PFSK-1 (cell line): ENCODE measurements around the gene SMIM43.

Experiments used
- FOXP2 ChIP-seq: optimal IDR thresholded peaks from 2 replicates; pipeline ENCODE3; 2011; ENCODE audit warnings: borderline replicate concordance, control low read depth, inconsistent platforms; ENCODE audit not compliant: insufficient read depth; ENCODE audit errors: extremely low read length, extremely low read depth
- POLR2AphosphoS5 ChIP-seq: IDR thresholded peaks from 2 replicates; pipeline ENCODE4 v1.6.1; 2012; ENCODE audit warnings: low read depth, mild to moderate bottlenecking, control low read depth, low read length, moderate library complexity
- REST ChIP-seq, 2 experiments: IDR thresholded peaks; 2 replicates each; pipeline versions ENCODE4 v1.6.1 to v1.8.0; 2011 to 2012; ENCODE audit warnings: low read depth in 2 of 2, low read length in 2 of 2, control low read depth in 1 of 2, inconsistent platforms in 1 of 2, mild to moderate bottlenecking in 1 of 2, moderate library complexity in 1 of 2; ENCODE audit not compliant: insufficient read depth in 1 of 2
- SIN3A ChIP-seq: IDR thresholded peaks from 2 replicates; pipeline ENCODE4 v1.6.1; 2012; ENCODE audit warnings: mild to moderate bottlenecking, low read length, moderate library complexity, borderline replicate concordance; ENCODE audit not compliant: insufficient read depth
- TAF1 ChIP-seq: IDR thresholded peaks from 2 replicates; pipeline ENCODE4 v1.6.1; 2012; ENCODE audit warnings: low read length, control low read depth, borderline replicate concordance; ENCODE audit not compliant: insufficient read depth

Gene SMIM43

DNA sequence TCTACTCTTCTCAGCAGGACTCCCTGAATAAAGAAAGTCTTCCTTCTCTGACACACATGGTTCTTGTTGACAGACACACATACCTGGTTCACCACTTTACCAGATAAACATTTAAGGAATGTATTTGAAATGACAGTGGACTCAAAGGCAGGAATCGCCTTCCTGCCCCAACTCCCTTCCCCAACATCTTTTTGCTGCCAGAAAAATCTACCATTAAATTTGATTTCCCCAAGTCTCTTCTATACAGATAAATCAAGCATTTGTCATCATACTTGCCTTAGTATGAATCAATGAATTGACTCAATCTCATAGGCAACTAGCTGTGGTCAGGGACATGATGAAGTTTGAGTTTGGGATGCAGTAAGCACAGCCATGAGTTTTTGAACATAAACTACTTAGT lies 44.9 kb downstream of the SMIM43 start:
- no peak for TF ChIP-seq SIN3A
- TF ChIP-seq REST (IDR thresholded peaks at IDR 0.05; ENCODE audit: insufficient read depth in 1 of 2, low read depth in 2 of 2, low read length in 2 of 2) = no peak
- no peak for TF ChIP-seq POLR2AphosphoS5
- no peak for TF ChIP-seq FOXP2
- TF ChIP-seq TAF1 = no peak

DNA sequence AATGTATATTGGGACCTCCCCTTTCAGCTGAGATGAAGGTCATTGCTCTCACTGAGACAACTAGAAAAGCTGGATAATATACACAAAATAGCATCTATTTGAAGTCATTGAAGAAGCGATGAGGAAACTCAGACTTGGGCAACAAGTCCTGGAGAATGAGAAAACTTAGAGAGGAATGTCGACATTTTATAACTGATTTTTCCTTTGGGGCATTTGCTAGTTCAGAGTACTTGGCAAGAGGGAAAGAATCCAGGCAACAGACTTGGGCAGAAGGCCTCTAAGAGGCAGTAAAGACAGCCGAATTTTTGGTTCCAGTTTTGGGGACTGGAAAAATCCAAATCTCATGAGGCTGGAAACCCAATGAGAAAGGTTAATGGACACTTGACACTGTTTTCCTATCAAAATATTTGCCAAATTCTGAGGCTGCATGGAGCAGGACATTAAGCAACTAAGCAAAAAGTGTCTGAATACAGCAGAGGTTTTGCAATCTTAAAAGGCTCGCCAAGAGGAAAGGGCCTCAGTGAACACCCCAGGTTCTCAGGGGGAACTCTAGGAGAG lies 47.2 kb downstream of the SMIM43 start:
- TF ChIP-seq POLR2AphosphoS5 = no peak
- TF ChIP-seq FOXP2 = no peak
- TF ChIP-seq REST (IDR thresholded peaks at IDR 0.05; ENCODE audit: insufficient read depth in 1 of 2, low read depth in 2 of 2, low read length in 2 of 2) = no peak
- no peak for TF ChIP-seq SIN3A
- TF ChIP-seq TAF1 = no peak

DNA sequence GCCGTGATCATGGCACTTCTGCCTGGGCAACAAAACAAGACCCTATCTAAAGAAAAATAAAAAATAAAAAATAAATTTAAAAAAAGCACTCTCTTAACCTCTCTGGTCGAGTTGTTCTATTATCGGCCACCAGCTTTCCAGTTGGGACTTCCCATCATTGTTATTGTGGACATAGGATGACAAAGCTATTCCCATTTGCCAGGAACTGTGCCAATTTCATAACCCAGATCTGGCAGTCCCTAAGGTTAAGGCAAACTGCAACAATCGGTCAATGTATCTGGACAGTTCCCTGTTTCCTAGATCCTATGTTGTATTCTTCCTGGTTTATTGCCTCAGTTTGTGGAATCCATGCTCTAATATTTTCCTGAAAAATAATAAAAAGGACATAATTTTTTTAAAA lies 50.4 kb downstream of the SMIM43 start:
- TF ChIP-seq TAF1 = no peak
- TF ChIP-seq FOXP2 = no peak
- no peak for TF ChIP-seq SIN3A
- no peak for TF ChIP-seq REST (IDR thresholded peaks at IDR 0.05; ENCODE audit: insufficient read depth in 1 of 2, low read depth in 2 of 2, low read length in 2 of 2)
- no peak for TF ChIP-seq POLR2AphosphoS5

- TF ChIP-seq TAF1 (no peak), SIN3A (no peak), REST (IDR thresholded peaks at IDR 0.05; ENCODE audit: insufficient read depth in 1 of 2, low read depth in 2 of 2, low read length in 2 of 2) (no peak), POLR2AphosphoS5 (no peak), FOXP2 (no peak)
Measured at GRCh38 chr4:121712783-121713182, 52.2 kb downstream of the SMIM43 start.

DNA sequence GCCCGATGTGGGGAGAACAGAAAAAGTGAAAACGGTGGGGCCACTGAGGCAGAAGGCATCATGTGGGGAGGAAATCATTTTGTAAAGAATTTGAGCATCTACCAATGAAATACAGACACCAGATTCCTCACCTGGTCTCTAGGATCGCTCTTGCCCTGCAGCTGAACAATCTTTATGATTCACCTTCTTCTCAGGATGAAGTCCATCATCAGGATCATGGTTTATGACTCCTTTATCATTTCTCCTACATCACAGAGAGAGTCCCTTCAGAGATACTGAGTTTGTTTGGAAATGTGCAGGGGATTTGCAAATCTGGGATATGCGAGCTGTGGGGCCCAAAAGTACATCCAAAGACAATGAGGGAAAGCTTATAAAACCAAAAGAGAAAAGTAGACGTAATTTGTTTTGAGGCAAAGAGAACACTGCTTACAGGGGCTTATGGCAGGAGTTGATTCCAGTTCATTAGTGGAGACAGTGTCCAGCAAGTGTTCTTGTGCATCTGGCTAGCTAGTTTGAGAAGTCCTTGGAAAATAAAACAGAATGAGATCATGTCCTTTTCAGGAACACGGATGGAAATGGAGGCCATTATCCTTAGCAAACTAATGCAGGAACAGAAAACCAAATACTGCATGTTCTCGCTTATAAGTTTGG lies 52.8 kb downstream of the SMIM43 start:
- TF ChIP-seq TAF1 (no peak), SIN3A (no peak), REST (IDR thresholded peaks at IDR 0.05; ENCODE audit: insufficient read depth in 1 of 2, low read depth in 2 of 2, low read length in 2 of 2) (no peak), FOXP2 (no peak), POLR2AphosphoS5 (no peak)
